Ammon's horn (tissue), 1 donor: ENCODE results near the gene C1orf141.
"Not testable (repeated sequence)": the region's sequence is repeated elsewhere in the genome, so short reads cannot be mapped to it uniquely, and the experiment has no call there.

ENCODE experiments used
- DNase-seq: peaks from one replicate; pipeline ENCODE4 v3.0.0-alpha.2; 2016; ENCODE audit warnings: low spot score

Gene C1orf141

GRCh38 chr1:67134695-67135094, at the start of gene C1orf141:
Gene C1orf141, minus strand, starts transcription at chr1:67134970. Its CDS starts 7,730 bp downstream, at chr1:67127240.
- peak; percentile 10 for DNase-seq

- no peak for DNase-seq
Measured at GRCh38 chr1:67175530-67176087, 40.8 kb upstream of the C1orf141 start.

GRCh38 chr1:67174716-67175284, 40.0 kb upstream of the C1orf141 start:
- DNase-seq = no peak

GRCh38 chr1:67173988-67174387, 39.2 kb upstream of the C1orf141 start:
- no peak for DNase-seq

- no peak for DNase-seq
Measured at GRCh38 chr1:67171978-67172377, 37.2 kb upstream of the C1orf141 start.

DNA sequence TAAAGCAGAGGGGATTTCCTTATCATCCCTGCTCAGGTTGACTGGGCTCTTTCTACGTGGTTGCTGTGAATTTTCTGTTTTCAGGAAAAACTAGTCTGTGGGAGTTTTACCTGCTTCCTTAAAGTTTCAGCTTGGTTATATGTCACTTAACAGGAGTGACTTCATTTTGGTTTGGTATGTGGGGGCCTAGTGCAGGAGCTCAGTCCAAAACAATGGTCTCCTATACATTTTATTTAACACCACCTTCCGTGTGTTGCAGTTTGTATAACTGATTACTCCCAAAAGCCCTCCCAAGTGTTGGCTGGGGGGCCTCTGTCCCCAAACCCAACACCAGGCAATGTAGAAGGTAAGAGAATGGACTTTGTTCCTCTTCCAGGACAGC, 36.8 kb upstream of the C1orf141 start:
- no peak for DNase-seq

- DNase-seq = no peak
Measured at GRCh38 chr1:67170751-67171573, 36.2 kb upstream of the C1orf141 start.

DNA sequence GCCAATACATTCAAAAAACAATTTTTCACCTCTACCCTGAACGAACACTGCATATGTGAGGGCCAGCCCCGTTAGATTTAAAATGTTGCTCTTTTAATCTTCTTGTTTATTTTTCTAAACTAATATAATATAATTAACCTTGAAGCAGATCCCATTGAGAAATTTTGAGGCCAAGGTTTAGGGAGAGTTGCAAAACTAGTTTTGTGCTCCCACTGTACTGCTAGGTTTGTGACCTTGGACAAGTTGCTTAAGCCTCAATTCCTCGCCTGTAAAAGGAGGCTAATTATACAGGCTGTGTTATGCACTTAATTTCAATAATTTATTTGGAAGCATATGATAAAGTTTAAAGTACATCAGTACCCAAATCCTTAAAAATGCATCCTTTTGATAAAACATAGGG, 35.2 kb upstream of the C1orf141 start:
- DNase-seq = no peak

GRCh38 chr1:67169496-67169895, 34.7 kb upstream of the C1orf141 start:
- DNase-seq = no peak

- no peak for DNase-seq
Measured at GRCh38 chr1:67166196-67166595, 31.4 kb upstream of the C1orf141 start, which contains the start of gene IL23R. Gene IL23R, plus strand, starts transcription at chr1:67166454. Its CDS starts 1,667 bp downstream, at chr1:67168121.

- no peak for DNase-seq
Measured at GRCh38 chr1:67165468-67166041, 30.8 kb upstream of the C1orf141 start.

GRCh38 chr1:67162954-67163353, 28.2 kb upstream of the C1orf141 start:
- no peak for DNase-seq

- DNase-seq = no peak
Measured at GRCh38 chr1:67159233-67159632, 24.5 kb upstream of the C1orf141 start.

- DNase-seq = no peak
Measured at GRCh38 chr1:67158401-67158800, 23.6 kb upstream of the C1orf141 start.

DNA sequence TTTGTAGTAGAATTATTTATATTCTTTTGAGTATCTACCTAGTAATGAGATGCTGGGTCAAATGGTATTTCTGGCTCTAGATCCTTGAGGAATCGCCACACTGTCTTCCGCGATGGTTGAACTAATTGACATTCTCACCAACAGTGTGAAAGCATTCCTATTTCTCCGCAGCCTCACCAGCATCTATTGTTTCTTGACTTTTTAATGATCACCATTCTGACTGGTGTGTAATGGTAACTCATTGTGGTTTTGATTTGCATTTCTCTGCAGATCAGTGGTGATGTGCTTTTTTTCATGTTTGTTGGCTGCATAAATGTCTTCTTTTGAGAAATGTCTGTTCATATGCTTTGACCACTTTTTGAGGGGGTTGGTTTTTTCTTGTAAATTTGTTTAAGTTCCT, 16.2 kb upstream of the C1orf141 start:
- no peak for DNase-seq

GRCh38 chr1:67149179-67149770, 14.5 kb upstream of the C1orf141 start:
- DNase-seq = peak; percentile 80

DNA sequence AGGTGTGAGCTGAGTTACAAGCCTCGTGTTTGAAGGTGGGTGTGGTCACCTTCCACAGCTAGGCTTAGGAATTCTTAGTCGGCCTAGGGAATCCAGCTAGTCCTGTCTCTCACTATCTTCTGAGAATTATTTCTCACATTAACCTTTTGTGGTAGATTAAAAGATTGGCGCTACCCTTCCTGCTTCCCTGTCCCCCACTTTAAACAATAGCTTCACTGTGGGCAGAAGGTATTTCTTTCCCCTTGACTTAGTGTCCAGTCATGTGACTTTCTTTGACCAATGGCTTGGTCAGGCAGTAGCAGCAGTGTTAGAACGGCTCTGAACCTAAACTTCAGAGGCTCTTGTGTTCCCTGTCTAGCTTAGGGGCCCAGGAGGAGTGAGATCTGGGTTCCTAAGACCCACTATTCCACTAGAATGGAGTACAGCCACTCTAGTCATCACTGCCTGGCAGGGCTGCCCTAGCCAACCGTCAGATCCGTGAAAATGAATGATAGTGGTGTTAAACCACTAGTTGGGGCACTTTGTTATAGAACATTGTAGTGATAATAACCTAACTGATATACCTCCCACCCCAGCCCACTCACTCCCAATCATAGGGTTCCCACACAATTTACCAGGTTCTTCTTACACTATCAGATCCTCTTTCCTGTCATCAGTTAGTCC, 13.9 kb upstream of the C1orf141 start:
- DNase-seq = no peak

DNA sequence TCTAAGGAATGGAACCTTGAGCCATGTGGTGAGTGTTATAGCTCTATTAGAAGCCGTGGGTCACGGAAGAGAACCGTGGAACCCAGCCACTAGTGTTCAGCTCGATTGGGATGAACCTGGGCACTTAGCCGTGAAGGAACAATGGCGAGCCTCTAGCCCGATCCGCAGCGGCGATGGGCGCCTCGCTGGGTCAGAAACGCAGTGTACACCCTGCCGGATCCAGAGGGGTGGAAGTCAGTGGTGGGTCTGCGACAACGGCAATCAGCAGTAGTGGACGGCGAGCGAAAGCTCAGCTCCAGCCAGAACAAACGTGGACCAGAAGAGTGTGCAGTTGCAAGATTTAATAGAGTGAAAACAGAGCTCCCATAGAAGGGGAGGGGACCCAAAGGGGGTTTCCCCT, 13.2 kb upstream of the C1orf141 start:
- DNase-seq = not testable (repeated sequence)

GRCh38 chr1:67146539-67146938, 11.8 kb upstream of the C1orf141 start:
- DNase-seq = no peak

- DNase-seq = no peak
Measured at GRCh38 chr1:67146101-67146500, 11.3 kb upstream of the C1orf141 start.

DNA sequence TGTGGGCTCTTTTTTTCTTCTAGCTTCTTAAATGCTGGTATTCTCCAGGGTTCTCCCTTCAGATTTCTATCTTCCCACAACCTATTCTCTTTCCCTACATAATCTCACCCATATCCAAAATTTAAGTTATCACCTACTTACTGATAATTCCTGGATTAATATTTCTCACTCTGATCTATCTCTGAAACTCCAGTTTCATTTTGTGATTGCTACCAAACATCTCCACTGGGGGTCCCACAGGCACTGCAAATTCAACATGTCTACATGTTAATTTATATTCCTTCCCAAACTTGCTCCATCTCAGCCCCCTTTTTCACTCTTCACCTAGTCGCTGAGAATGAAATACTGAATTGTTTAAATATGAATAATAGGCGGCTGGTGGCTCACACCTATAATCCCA, 9.9 kb upstream of the C1orf141 start:
- DNase-seq = no peak

- no peak for DNase-seq
Measured at GRCh38 chr1:67143966-67144365, 9.2 kb upstream of the C1orf141 start.
